T-helper 2 cell (primary cell): Measurements from ENCODE around the gene HTR1D.
"Not testable (repeated sequence)": the region's sequence is repeated elsewhere in the genome, so short reads cannot be mapped to it uniquely, and the experiment has no call there.

Experiments
- DNase-seq, 5 experiments: peaks; one replicate each; pipeline versions ENCODE4 v3.0.0 to v3.0.0-alpha.2; 2012 to 2022

HTR1D gene

DNA sequence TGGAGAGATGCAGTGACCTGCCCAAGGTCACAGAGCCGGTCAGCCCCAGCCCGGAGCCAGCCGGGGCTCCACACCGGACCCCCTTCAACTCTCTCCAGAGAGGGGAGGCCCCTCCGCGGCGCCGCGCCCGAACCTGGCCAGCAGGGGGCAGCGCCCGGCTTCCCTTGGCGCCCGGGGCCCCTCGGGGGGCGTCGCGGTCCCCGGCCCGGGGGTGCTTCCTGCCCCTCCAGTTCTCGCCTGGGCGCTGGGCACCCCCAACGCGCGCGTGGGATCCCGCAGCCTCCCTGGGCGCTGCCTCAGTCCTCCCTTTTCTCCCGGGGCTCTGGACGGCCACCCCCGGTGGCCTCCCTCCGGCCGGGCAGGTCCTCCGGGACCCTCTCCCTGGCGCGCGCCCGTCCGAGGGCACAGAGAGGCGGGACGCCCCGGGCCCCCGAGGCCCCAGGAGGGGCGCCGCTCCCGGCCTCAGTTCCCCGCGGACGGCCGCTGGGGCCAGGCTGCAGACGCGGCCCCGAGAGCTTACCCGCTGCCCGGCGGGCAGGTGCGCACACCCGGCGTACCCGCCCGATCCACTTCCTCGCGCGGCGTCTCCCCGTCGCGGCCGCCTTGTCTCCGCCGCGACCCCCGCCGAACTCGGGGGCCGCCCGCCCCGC lies 406 bp downstream of the HTR1D start:
- DNase-seq, result peak in 3 of 5 experiments; percentile 8 to 10 (median 9)

DNA sequence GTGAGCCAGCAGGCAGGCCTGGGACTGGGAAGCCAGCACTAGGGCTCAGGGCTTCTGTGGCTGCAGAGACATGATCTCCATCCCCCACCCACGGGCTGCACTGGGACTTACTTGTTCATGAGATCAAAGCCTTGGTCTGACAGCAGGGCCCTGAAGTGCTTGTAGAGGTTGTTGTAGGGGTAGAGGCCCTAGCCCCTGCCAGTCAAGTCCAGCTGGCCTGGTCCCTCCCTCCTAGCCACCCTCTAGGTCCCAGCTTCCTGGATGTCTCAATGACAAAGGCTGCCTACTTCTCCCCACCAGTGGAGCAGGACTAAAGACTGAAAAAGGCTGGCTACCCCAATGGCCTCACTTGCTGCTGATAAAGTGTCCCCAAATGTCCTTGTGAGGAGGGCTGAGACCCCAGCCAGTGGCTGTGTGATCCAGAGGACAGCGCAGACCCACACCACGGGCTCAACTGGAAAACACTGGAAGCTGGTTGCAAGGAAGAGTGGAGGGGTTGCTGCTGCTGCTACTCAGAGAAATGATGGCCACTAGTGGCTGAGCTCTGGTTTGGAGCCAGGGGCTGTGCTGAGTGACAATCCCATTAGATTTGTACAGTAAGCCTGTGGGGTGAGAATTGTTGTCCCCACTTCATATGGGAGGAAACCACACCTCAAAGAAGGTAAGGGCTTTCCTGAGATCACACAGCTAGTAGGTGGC lies 1.4 kb downstream of the HTR1D start:
- no peak for DNase-seq

DNA sequence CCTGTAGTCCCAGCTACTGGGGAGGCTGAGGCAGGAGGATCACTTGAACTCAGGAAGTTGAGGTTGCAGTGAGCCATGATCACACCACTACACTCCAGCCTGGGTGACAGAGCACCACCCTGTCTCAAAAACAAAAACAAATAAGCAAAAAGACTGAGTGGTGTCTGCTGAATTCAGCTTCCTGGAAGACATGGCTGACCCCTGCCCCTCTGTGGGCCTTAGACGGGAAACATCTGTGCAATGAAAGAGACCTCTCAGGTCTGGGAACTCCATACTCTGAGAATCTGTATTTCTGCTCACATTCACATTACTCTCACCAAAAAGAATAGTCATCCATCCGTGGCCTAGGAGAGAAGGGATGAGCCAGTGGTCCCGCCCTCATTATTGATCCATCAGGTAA lies 2.0 kb downstream of the HTR1D start:
- no peak for DNase-seq

DNA sequence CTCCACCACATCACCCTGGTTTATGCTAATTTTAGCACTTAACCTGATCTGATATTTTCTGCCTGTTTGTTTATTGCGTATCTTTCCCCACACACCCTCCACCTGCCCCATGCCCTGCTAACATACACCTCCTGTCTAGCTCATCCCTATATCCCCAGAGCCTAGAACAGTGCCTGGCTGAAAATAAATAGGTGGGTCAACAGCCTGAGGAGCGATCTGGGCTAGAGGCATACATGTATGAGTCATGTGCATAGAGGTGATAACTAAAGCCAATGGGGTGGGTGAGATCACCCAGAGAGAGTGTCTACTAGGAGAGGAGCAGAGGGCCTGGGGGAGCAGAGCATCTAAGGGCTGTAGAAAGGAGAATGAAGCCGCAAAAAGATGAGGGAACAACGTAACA lies 2.7 kb downstream of the HTR1D start:
- no peak for DNase-seq

DNA sequence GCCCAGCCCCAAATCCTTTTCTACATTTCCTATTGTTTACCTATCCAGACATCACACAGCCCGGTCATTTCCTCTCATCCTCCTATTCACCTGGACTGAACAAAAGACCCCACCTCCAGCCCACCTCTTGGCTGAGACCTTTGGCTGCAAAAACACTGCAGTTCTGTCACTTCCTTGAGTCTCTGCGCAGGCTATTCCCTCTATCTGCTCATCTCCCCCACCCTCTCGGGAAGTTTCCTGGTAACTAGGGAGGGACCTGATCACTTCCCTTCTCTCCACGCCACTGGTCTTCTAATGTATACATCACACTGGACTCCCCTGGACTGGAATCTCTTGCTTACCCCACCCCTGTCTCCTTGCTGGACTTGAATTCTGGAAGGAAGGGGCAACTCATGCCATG lies 5.3 kb downstream of the HTR1D start:
- no peak for DNase-seq

DNA sequence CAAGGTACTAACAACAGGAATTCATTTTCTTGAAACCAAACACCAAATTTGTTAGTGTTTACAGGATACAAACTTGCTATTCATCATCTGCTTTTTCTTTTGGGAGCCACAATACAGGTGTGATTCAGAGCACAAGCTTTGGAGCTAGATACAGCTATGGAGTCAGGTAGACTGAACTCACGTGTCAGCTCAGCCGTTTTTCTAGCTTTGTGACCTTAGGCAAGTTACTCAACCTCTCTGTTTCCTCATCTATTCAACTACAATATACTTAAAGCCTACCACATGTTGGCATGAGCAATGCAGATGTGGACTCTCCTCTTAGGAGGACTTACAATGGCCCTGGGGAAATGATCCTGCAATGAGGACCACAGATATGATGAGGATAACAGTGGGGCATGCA lies 6.3 kb downstream of the HTR1D start:
- DNase-seq, result no peak

DNA sequence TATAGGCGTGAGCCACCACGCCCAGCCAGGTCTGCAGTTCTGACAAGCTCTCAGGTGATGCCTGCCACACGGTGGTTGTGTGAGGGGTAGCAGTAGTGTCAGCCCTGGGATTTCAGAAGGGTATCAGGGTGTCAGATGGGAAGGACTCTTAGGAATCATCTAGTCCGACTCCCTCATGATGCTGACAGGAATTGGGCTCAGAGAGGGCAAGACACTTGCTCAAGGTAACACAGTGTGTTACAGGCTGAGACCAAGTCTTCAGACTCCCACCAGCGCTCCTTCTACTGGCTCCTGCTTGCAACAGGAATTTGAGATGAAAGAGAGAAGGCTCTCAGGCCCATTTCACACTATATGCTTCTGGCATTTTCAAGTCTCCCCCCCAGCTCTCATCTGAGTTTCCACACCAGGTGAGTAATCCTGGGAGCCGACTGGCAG lies 6.9 kb downstream of the HTR1D start:
- DNase-seq, result no peak

DNA sequence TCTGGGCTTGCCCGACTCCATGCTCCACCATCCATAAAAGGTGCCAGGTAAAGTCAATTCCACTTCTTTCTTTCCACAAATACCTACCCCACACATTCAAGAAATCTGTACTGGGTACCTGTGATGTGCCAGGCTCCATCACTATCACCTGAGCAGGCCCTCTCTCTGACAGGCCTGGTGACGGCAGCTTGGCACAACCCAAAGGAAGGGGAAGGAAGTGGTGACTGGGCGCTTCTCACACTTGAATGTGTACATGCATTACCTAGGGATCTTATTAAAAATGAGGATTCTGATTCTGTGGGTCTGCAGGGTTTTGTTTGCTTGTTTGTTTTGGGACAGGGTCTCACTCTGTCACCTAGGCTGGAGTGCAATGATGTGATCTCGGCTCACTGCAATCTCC lies 7.5 kb downstream of the HTR1D start:
- no peak for DNase-seq

DNA sequence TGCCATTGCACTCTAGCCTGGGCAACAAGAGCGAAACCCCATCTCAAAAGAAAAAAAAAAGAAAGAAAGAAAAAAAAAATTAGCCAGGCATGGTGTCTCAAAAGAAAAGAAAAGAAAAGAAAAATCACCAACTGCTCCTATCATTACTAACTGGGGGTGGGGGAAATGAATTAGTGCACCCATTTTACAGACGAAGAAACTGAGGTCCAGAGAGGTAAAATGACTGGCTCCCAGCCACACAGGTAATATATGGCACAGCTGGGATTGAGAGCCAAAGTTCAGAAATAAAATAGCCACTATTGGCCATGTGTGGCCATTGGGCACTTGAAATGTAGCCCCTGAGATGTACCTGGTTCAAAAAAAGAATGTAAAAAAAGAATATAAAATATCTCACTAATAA lies 8.8 kb downstream of the HTR1D start:
- no peak for DNase-seq

DNA sequence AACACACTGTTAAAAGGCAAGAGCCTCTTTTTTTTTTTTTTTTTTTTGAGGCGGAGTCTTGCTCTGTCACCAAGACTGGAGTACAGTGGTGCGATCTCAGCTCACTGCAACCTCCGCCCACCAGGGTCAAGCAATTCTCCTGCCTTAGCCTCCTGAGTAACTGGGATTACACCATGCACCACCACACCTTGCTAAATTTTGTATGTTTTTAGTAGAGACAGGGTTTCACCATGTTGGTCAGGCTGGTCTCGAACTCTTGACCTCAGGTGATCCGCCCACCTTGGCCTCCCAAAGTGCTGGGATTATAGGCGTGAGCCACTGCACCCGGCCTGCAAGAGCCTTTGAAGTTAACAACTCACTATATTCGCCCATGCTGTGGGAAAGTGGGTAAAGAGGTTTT lies 9.6 kb downstream of the HTR1D start:
- DNase-seq, result not testable (repeated sequence)

DNA sequence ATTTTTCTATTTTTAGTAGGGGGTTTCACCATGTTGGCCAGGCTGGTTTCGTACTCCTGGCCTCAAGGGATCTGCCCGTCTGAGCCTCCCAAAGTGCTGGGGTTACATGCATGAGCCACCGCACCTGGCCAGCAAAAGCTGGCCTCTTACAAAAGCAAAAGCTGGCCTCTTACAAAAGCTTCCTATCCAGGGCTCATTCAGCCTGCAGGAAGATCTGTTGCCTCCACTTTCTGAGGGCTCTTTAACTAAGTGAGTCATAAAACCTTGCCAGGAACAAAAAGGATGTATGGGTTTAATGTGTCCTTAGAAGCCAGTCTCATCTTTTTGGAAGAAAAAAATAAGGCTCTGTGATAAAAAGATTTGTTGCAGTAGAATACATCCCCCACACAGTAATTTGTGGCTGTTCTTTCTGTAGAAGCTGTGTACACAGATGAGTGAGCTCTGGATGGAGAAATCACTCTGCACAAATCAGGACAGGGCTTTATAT lies 15.0 kb downstream of the HTR1D start:
- DNase-seq, result no peak

DNA sequence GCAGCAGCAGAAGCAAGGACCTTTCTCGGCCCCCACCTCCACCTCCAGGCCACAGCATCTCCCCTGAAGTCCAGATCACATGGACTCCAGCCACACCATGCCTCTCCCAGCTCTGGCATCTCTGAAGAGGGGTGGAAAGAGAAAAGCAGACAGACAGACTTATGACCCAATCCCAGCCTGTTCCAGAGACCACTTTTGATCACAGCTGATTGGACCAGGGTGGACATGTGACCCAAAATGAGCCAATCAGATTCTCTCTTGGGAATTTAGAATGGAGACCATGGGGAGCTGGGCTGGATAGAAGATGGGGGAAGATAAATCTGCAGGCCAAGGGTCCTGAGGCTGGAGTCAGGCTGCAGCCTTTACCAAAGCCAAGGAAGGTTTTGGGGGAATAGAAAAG lies 16.4 kb downstream of the HTR1D start:
- DNase-seq, result no peak

DNA sequence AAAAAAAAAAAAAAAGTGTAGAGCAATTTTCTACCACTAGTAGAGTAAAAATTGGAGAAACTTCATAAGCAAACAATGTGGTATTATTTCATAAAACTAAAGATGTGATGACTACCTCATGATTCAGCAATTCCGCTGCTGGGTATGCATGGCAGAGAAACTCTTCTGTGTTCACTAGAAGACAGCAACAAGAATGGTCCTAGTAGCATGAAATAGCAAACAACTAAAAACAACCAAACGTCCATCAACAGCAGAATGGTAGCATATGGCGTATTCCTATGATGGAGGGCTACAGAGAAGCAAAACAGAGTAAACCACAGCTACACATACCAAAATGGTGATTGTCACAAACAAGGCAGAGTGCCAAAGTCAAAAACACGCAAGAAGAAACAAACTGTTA lies 18.9 kb downstream of the HTR1D start:
- DNase-seq, result no peak

DNA sequence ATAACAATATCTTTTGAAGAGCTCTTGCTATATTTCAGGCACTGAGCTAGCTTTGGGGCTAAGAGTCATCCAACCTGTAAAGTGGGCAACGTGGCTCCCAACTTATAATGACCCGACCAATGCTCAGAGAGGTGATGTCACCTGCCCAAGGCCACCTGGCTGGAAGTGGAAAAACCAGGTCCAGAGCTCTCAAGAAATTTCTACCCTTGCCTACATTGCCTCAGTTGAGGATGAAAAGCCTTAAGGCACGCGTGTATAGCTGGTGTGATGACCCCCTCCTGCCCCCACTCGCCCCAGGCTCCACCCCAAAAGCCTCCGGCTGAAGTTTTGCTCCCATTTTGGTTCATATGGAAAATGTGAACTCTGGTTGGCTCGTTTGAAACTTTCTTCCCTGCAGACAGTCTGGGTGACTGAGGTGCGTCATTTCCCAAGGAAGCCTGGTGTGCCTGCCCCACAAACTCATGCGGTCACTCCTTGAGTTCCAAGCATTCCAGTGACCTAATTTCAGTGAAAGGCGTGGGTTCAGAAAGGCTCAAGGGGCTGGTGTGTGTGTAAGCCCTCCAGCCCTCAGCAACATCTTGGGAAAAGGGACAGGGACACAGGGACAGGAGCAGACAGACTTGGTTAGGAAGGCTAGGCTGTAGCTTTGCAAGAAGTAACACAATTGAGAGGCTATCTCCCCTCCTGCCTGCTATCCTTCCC lies 20.5 kb downstream of the HTR1D start:
- no peak for DNase-seq

DNA sequence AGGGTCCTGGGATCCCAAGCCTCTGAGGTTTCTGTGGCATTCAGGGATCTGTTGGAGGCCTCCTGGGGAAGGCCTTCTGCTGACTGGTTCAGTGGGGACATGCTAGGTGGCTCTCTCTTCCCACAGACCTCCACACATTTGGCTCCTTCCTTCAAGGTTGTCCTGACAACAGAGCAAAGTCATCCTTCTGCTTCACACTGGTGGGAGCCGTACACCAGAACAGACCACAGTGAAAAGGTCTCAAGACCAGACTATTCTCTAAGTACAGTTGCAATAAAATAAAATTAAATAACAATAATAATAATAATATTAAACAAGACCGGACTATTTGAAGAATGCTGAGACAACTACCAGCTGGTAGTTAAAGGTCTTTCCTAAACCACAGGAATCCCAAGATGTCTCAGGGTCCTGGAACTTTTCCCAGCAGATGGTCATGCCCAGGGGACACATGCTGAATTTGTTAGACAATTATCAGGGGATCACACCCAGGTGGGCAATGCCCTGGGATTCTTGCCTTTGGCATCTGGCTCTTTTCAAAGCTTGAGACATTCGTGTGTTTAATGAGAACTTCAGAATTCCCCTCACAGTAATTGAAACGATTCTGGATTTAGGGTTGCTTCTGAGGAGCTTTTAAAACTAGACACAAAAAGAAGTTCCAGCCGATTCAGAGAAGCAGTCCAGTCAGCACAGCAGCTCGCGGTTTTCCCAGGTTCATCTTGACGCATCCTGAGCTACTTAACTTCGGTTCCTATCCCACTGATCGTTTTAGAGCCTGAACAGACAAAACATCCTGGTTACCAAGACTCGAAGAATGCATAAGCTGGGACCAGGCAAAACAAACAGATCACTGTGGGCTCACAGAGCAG lies 22.9 kb downstream of the HTR1D start:
- DNase-seq, result no peak

DNA sequence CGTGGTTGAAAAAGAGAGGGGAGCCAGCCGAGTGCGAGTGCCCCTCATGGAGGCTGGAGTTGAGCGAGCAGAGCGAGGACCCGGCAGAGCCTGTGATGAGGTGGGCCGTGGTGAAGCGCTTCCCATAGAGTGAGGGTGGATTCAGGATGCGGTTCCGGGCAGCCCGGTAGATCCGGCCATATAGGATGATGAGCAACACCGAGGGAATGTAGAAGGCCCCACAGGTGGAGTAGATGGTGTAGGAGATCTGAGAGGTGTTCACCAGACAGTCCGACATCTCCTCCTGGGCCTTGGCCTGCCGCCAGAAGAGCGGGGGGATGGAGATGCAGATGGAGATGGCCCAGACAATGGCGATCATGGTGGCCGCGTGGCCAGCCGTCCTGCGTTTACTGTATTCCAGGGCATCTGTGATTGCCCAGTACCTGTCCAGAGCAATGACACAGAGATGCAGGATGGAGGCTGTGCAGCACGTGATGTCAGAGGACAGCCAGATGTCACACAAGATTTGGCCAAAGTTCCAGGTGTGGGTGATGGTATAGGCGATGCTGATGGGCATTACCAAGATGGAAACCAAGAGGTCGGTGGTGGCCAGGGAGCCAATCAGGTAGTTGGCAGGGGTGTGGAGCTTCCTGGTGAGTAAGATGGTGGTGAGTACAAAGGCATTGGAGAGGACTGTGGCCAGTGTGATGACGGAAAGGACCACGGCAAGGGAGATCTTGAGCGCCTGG lies 23.7 kb downstream of the HTR1D start:
- DNase-seq, result no peak

DNA sequence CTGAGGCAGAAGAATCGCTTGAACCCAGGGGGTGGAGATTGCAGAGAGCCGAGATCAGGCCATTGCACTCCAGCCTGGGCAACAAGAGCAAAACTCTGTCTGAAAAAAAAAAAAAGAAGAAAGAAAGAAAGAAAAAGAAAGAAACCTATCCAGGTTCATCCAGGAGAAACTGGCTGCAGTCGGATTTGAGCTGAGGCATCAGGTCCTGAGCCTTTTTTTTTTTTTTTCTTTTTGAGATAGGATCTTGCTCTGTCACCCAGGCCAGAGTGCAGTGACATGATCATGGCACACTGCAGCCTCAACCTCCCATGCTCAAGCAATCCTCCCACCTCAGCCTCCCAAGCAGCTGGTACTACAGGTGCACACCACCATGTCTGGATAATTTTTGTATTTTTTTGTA lies 26.1 kb downstream of the HTR1D start:
- DNase-seq, result no peak

DNA sequence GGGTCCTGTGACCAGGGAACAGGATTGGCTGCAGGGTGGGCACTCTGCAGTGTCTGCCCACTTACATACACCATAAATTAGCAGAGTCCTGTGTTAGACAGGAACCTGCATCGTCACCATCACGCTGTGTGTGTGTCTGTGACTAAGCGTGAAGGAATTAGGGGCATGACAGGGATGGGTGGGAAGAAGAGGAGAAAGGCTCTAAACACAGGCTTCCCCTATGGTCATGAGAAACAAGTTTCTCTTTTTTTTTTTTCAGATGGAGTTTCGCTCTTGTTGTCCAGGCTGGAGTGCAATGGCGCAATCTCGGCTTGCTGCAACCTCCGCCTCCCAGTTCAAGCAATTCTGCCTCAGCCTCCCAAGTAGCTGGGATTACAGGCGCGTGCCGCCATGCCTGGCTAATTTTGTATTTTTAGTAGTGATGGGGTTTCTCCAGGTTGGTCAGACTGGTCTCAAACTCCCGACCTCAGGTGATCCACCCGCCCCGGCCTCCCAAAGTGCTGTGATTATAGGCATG lies 28.3 kb downstream of the HTR1D start:
- not testable (repeated sequence) for DNase-seq

DNA sequence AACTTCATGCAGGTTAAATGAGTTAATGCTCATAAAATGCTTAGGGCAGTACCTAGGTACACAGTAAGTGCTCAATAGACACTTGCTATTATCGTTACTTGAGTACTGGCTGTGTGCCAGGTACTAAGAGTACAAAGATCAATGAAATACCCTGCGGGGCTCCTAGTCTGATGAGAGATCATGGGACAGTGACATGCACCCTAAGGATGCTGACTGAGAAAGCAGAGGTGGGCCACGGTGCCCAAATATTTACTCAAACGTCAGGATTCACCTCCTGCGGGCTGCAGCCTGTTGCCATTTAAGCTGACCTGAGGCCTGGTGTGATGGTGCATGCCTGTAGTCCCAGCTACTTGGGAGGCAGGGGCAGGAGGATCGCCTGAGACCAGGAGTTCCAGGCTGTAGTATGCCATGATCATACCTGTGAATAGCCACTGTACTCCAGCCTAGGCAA lies 28.8 kb downstream of the HTR1D start:
- DNase-seq, result no peak

DNA sequence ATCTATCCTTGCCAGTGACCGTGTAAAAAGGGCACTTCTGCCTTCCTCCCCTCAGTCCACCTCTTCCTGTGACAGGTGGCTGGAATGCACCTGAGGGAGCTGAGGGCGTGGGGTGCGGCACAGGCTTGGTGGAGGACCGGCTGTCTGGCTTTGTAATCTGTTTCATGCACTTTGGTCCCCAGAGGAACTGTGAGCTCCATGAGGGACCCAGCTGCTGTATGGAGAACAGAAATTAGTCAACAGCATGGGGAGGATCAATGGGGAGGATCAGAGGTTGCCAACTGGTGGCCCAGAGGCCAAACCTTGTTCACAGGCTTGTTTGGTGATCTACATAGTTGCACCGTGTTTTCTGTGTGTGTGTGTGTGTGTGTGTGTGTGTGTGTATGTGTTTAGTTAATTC lies 29.7 kb downstream of the HTR1D start:
- DNase-seq, result no peak

DNA sequence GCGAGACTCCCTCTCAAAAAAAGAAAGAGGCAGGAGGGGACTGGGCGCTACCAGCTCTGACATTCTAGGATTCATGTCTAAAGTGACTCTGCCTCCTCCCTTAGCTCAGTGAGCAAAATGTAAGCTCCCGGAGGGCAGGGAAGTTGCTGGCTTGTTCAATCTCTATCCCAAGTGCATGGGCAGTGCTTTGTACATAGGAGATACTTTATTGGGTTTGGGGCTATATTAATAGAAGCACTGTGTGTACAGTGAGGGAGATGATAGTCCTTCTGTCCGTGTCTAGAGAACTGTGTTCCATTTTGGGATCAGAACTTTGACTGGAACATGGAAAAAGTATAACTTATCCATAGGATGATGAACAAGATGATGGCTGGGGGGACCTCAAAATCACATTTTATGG lies 31.9 kb downstream of the HTR1D start:
- DNase-seq, result no peak
